ENCODE results near the gene GTF3C5.

DNA sequence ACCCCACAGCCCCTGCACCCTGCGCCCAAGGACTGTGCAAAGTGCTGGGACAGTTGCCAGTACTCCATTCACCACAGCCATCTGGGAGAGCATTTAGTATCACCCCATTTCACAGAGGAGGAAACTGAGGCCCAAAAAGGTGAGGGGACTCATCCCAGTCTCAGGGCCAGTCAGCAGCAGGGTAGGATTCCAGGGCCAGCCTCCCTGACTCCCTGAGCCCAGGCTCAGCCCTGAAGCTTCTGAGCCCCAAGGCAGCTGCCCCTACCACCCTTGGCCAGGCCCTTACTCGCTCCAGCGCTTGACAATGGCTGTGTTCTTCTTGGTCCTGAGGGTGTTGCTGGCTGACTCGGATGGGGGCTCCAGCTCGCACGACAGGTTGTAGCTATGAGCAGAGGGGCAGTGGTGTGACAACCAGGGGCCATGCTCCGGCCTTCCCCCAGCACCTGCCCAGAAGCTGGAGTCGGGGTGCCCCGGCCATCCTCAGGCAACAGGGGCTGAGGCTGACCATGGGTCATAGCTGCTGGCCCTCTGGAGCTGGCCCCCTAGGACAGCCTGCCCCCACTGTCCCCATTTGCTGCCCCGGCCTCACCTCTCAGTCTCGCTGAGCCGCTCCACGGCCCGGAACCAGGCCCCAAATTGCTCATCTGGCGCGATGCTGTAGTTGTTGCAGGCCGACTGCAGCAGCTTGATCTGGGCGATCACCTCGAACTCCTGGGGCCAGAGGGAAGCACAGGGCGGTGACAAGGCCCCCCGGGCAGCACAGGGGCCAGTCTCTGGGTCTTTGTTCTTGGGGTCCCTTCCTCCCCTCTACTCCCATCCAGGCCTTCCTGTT lies 71.6 kb downstream of the GTF3C5 start:
- TF ChIP-seq, protein P1, sequence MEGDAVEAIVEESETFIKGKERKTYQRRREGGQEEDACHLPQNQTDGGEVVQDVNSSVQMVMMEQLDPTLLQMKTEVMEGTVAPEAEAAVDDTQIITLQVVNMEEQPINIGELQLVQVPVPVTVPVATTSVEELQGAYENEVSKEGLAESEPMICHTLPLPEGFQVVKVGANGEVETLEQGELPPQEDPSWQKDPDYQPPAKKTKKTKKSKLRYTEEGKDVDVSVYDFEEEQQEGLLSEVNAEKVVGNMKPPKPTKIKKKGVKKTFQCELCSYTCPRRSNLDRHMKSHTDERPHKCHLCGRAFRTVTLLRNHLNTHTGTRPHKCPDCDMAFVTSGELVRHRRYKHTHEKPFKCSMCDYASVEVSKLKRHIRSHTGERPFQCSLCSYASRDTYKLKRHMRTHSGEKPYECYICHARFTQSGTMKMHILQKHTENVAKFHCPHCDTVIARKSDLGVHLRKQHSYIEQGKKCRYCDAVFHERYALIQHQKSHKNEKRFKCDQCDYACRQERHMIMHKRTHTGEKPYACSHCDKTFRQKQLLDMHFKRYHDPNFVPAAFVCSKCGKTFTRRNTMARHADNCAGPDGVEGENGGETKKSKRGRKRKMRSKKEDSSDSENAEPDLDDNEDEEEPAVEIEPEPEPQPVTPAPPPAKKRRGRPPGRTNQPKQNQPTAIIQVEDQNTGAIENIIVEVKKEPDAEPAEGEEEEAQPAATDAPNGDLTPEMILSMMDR (conservative IDR thresholded peaks at IDR 0.05; ENCODE audit: low read depth, low read length), result no peak
- TF ChIP-seq SMC3 (IDR thresholded peaks at IDR 0.05; ENCODE audit: low read depth, low read length) (no peak), RCOR1 (IDR thresholded peaks at IDR 0.05; ENCODE audit: insufficient replicate concordance, low read length) (no peak), POLR2A (IDR thresholded peaks at IDR 0.05; ENCODE audit: low read depth, low read length) (no peak), RAD21 (IDR thresholded peaks at IDR 0.05; ENCODE audit: low read length) (no peak), MXI1 (IDR thresholded peaks at IDR 0.05; ENCODE audit: borderline replicate concordance, low read depth, low read length) (no peak), CEBPB (IDR thresholded peaks at IDR 0.05; ENCODE audit: low read depth, low read length) (no peak), BHLHE40 (IDR thresholded peaks at IDR 0.05; ENCODE audit: low read depth, low read length) (no peak), NFE2L2 (IDR thresholded peaks at IDR 0.05; ENCODE audit: low read depth, low read length) (no peak), MAZ (IDR thresholded peaks at IDR 0.05; ENCODE audit: borderline replicate concordance, low read depth, low read length) (no peak), MAFK (IDR thresholded peaks at IDR 0.05; ENCODE audit: low read depth, low read length) (no peak), RFX5 (IDR thresholded peaks at IDR 0.05; ENCODE audit: low read depth, low read length) (no peak)
- TF ChIP-seq, protein P2, sequence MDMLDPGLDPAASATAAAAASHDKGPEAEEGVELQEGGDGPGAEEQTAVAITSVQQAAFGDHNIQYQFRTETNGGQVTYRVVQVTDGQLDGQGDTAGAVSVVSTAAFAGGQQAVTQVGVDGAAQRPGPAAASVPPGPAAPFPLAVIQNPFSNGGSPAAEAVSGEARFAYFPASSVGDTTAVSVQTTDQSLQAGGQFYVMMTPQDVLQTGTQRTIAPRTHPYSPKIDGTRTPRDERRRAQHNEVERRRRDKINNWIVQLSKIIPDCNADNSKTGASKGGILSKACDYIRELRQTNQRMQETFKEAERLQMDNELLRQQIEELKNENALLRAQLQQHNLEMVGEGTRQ (IDR thresholded peaks at IDR 0.05; ENCODE audit: low read depth, low read length), result no peak
